B cell (primary cell): ENCODE data around the gene KLF5. TPM values are rescaled to one million over a fixed set of nuclear protein-coding genes. Genes with fewer than 3 reads are reported as not detected.
"Not testable (repeated sequence)": the region's sequence is repeated elsewhere in the genome, so short reads cannot be mapped to it uniquely, and the experiment has no call there.

Experiments
- ATAC-seq: fragments of 200-7000 bp; cut with Tn5 transposase; one replicate; pipeline ENCODE4 v1.10.0; 2021; ENCODE audit warnings: low read depth, mild to moderate bottlenecking, moderate number of reproducible peaks, moderate library complexity
- CTCF ChIA-PET: fragments of 350-600 bp; sonication (Branson Sonifier 250); formaldehyde crosslinking; loops from one replicate; lab custom pipeline; 2021; ENCODE audit warnings: antibody characterized with exemption, inconsistent platforms; lab: Charles Lee
- POLR2A ChIA-PET: fragments of 350-600 bp; sonication (Branson Sonifier 250); formaldehyde crosslinking; loops from one replicate; lab custom pipeline; 2021; ENCODE audit warnings: antibody characterized with exemption; lab: Charles Lee
- DNase-seq: peaks from one replicate; pipeline ENCODE4 v3.0.0; 2013
- H2AFZ ChIP-seq: 2 replicates; pipeline ENCODE4 v1.6.1; 2012; ENCODE audit warnings: mild to moderate bottlenecking, low read depth, low read length; ENCODE audit not compliant: insufficient read depth, poor library complexity, severe bottlenecking
- H3K27ac ChIP-seq, 2 donors: 1 replicate in 1 of 2; 2 replicates in 1 of 2; pipeline ENCODE4 v1.5.1; 2012 to 2013; ENCODE audit warnings: low read length in 2 of 2, mild to moderate bottlenecking in 2 of 2, moderate library complexity in 1 of 2
- H3K27me3 ChIP-seq, 4 experiments: fragments of 200-600 bp in 1 of 4; sonication (generic) in 1 of 4; replicated peaks in 1 of 4; 1 replicate in 2 of 4; 2 replicates in 2 of 4; pipeline versions ENCODE4 v1.6.1 to v1.7.0; 2013 to 2016; ENCODE audit warnings: low read length in 3 of 4, mild to moderate bottlenecking in 2 of 4, mixed read lengths in 1 of 4, moderate library complexity in 1 of 4; ENCODE audit not compliant: insufficient read depth in 4 of 4, control insufficient read depth in 3 of 4; ENCODE audit errors: control extremely low read depth in 1 of 4
- H3K36me3 ChIP-seq, 2 experiments: replicated peaks in 1 of 2; 1 replicate in 1 of 2; 2 replicates in 1 of 2; pipeline versions ENCODE4 v1.6.1 to v1.7.1; 2013; ENCODE audit warnings: low read length in 1 of 2; ENCODE audit not compliant: insufficient read depth in 2 of 2, control insufficient read depth in 1 of 2; ENCODE audit errors: control extremely low read depth in 1 of 2, extremely low read depth in 1 of 2
- H3K4me1 ChIP-seq, 2 donors: fragments of 200-600 bp in 1 of 2; sonication (generic) in 1 of 2; 1 replicate in 1 of 2; 2 replicates in 1 of 2; pipeline versions ENCODE4 v1.5.1 to v1.6.1; 2013 to 2017; ENCODE audit warnings: low read length in 2 of 2; ENCODE audit not compliant: control insufficient read depth in 2 of 2, insufficient read depth in 2 of 2
- H3K4me2 ChIP-seq: replicated peaks from 2 replicates; pipeline ENCODE3; 2012; ENCODE audit warnings: mild to moderate bottlenecking, low read depth, low read length; ENCODE audit not compliant: poor library complexity, severe bottlenecking
- H3K4me3 ChIP-seq, 5 experiments: fragments of 200-600 bp in 1 of 5; sonication (generic) in 1 of 5; 1 replicate in 3 of 5; 2 replicates in 2 of 5; pipeline versions ENCODE4 v1.5.1 to v1.7.0; 2011 to 2016; ENCODE audit warnings: low read length in 4 of 5, mild to moderate bottlenecking in 4 of 5, low read depth in 2 of 5, control low read depth in 1 of 5, moderate library complexity in 1 of 5; ENCODE audit not compliant: insufficient read depth in 1 of 5; ENCODE audit errors: control extremely low read depth in 1 of 5, extremely low read depth in 1 of 5
- H3K79me2 ChIP-seq: fragments of 200-600 bp; sonication (generic); one replicate; pipeline ENCODE4 v1.6.0; 2016; ENCODE audit warnings: low read length; ENCODE audit not compliant: control insufficient read depth, insufficient read depth
- H3K9ac ChIP-seq: fragments of 200-600 bp; sonication (generic); 2 replicates; pipeline ENCODE4 v1.6.1; 2017; ENCODE audit warnings: mild to moderate bottlenecking, low read length, moderate library complexity
- H3K9me3 ChIP-seq, 3 donors: one replicate each; pipeline versions ENCODE4 v1.6.1 to v1.7.1; 2013; ENCODE audit warnings: low read length in 2 of 3; ENCODE audit not compliant: control insufficient read depth in 2 of 3, insufficient read depth in 1 of 3; ENCODE audit errors: control extremely low read depth in 1 of 3
- H4K20me1 ChIP-seq: 2 replicates; pipeline ENCODE4 v1.6.0; 2012; ENCODE audit warnings: mild to moderate bottlenecking, low read length; ENCODE audit not compliant: insufficient read depth, control insufficient read depth, poor library complexity, severe bottlenecking
- H3K27ac Mint-ChIP-seq: one replicate; pipeline ENCODE4 v1.8.0; 2021; ENCODE audit warnings: mixed read lengths
- H3K27me3 Mint-ChIP-seq: one replicate; pipeline ENCODE4 v1.8.0; 2021; ENCODE audit warnings: mixed read lengths
- H3K4me1 Mint-ChIP-seq: one replicate; pipeline ENCODE4 v1.8.0; 2021; ENCODE audit warnings: mixed read lengths
- H3K4me3 Mint-ChIP-seq: one replicate; pipeline ENCODE4 v1.8.0; 2021; ENCODE audit warnings: mixed read lengths
- H3K9me3 Mint-ChIP-seq: one replicate; pipeline ENCODE4 v1.8.0; 2022; ENCODE audit warnings: mixed read lengths; ENCODE audit not compliant: insufficient read depth
- EZH2 ChIP-seq: IDR thresholded peaks from 2 replicates; pipeline ENCODE4 v1.6.1; 2012; ENCODE audit warnings: borderline replicate concordance, low read depth, mild to moderate bottlenecking, moderate library complexity, low read length; ENCODE audit not compliant: insufficient read depth, poor library complexity, severe bottlenecking
- WGBS: methylation state at CpG from one replicate; pipeline ENCODE4 v1.1.5; 2013; ENCODE audit warnings: missing lambda C conversion rate; ENCODE audit not compliant: insufficient coverage; 5-methylcytosine and 5-hydroxymethylcytosine counted together
- intact Hi-C: fragments of 100-400 bp; cut with micrococcal nuclease; formaldehyde crosslinking; loops from one replicate; pipeline ENCODE4 v1.10.0; 2022
- polyA plus RNA-seq: library from polyadenylated mRNA; depleted of rRNA; stranded (reverse); fragments of >200 nt; gene quantifications from 2 replicates; pipeline ENCODE4 v1.2.3, GENCODE V29; 2012
- total RNA-seq, 2 donors: library from RNA; stranded (reverse); fragments of 120-200 nt in 1 of 2; gene quantifications; 1 replicate in 1 of 2; 2 replicates in 1 of 2; pipeline versions ENCODE4 v1.2.3 to v1.2.4, GENCODE V29; 2013 to 2022
- TF ChIP-seq, protein P1 (sequence below): fragments of 200-600 bp; IDR thresholded peaks from one replicate; pipeline ENCODE4 v1.8.0; 2022; ENCODE audit warnings: antibody characterized with exemption, mild to moderate bottlenecking

Gene KLF5
- total and polyA plus RNA-seq, 2 donors (not counting 1 experiment from before 2014, with no cell fraction given): 0.94 to 1.5 TPM

DNA sequence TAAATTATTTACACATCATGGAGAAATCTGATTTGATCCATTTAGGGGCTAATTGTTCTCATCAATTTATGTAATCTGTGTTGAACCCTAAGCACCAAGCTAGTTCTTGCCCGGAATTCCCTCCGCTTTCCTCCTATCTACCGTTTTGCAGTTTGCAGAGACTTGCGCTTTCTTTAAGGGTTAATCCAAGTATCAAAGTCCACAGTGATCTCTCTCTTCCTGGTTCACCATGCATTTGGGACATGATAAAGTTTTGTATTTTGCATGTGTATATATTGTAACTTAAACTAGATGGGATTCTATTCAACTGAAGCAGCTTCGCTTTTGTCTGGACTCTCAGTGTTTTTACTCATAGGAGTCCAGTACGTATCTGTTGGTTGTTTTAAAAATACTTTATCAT is 13.8 kb upstream of the KLF5 start:
- Histone ChIP-seq H3K4me1 (no peaks in the 10 kb centered on the region), H3K27me3 (no peaks in the 10 kb centered on the region), H3K79me2 (no peaks in the 10 kb centered on the region), H3K4me3 (no peak overlapping the region), H3K4me2 (no peak overlapping the region), H2AFZ (no peak overlapping the region), H3K36me3 (no peaks in the 10 kb centered on the region), H4K20me1 (no peaks in the 10 kb centered on the region), H3K9ac (no peak overlapping the region), H3K27ac (no peak overlapping the region), H3K9me3 (no peaks in the 10 kb centered on the region)
- no peaks in the 10 kb centered on the region for H3K4me1 Mint-ChIP-seq
- TF ChIP-seq, protein P1, sequence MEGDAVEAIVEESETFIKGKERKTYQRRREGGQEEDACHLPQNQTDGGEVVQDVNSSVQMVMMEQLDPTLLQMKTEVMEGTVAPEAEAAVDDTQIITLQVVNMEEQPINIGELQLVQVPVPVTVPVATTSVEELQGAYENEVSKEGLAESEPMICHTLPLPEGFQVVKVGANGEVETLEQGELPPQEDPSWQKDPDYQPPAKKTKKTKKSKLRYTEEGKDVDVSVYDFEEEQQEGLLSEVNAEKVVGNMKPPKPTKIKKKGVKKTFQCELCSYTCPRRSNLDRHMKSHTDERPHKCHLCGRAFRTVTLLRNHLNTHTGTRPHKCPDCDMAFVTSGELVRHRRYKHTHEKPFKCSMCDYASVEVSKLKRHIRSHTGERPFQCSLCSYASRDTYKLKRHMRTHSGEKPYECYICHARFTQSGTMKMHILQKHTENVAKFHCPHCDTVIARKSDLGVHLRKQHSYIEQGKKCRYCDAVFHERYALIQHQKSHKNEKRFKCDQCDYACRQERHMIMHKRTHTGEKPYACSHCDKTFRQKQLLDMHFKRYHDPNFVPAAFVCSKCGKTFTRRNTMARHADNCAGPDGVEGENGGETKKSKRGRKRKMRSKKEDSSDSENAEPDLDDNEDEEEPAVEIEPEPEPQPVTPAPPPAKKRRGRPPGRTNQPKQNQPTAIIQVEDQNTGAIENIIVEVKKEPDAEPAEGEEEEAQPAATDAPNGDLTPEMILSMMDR: no peak
- TF ChIP-seq EZH2: no peak
- ChIA-PET POLR2A (no interaction called here), CTCF (no interaction called here)
- no peaks in the 10 kb centered on the region for H3K9me3 Mint-ChIP-seq
- no CpG with 5 or more reads among the region's 6 CpGs for WGBS
- DNase-seq: no peak
- intact Hi-C loops: no loop called here
- H3K4me3 Mint-ChIP-seq: no peak overlapping the region
- H3K27me3 Mint-ChIP-seq: peaks cover 4% of the 10 kb centered on the region
- H3K27ac Mint-ChIP-seq: no peak overlapping the region
- no peak for ATAC-seq

DNA sequence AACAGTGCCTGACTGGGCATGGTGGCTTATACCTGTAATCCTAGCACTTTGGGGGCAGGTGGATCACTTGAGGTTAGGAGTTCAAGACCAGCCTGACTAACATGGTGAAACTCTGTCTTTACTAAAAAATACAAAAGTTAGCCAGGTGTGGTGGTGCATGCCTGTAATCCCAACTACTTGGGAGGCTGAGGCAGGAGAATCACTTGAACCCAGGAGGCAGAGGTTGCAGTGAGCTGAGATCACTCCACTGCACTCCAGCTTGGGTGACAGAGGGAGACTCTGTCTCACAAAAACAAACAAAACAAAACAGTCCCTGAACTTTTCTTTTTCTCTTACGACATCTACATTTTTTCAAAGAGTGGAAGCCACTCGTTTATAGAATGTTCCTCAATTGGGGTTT is 10.2 kb upstream of the KLF5 start:
- ATAC-seq, H3K4me2 ChIP-seq, H3K4me3 ChIP-seq, intact Hi-C loops, H3K79me2 ChIP-seq, DNase-seq, H3K4me3 Mint-ChIP-seq, H3K27ac Mint-ChIP-seq, H3K27ac ChIP-seq, H3K9me3 Mint-ChIP-seq, H4K20me1 ChIP-seq, H3K9ac ChIP-seq, POLR2A ChIA-PET, H2AFZ ChIP-seq, H3K4me1 ChIP-seq, H3K27me3 ChIP-seq, H3K4me1 Mint-ChIP-seq, H3K36me3 ChIP-seq, H3K9me3 ChIP-seq: not testable (repeated sequence)
- no CpG with 5 or more reads among the region's 2 CpGs for WGBS
- H3K27me3 Mint-ChIP-seq: peaks cover 17% of the 10 kb centered on the region
- CTCF ChIA-PET: interaction anchor here (0.7 kb wide), 1 partner anchor 15 kb away, joined by 4 read pairs; no protein-coding TSS in a partner anchor
